Activated effector memory CD4-positive, alpha-beta T cell treated with Interleukin-2 at 50 U/mL for 16 hours (primary cell): ENCODE measurements around the gene JAKMIP3.

ENCODE experiments used
- DNase-seq: peaks from one replicate; pipeline ENCODE4 v3.0.0-alpha.2; 2020

JAKMIP3 gene

GRCh38 chr10:132100091-132100481, 34.3 kb downstream of the JAKMIP3 start:
- DNase-seq: no peak

GRCh38 chr10:132100556-132101349, 35.0 kb downstream of the JAKMIP3 start:
- DNase-seq: no peak

- DNase-seq: no peak
These were observed 35.8 kb downstream of the JAKMIP3 start for GRCh38 chr10:132101529-132101928.

- DNase-seq: no peak
These were observed 36.4 kb downstream of the JAKMIP3 start for GRCh38 chr10:132102071-132102716.

- no peak for DNase-seq
These were observed 37.0 kb downstream of the JAKMIP3 start for GRCh38 chr10:132102717-132103110.

GRCh38 chr10:132103116-132103910, 37.6 kb downstream of the JAKMIP3 start:
- DNase-seq: no peak

- no peak for DNase-seq
These were observed 38.3 kb downstream of the JAKMIP3 start for GRCh38 chr10:132104062-132104461.

- no peak for DNase-seq
These were observed 38.9 kb downstream of the JAKMIP3 start for GRCh38 chr10:132104471-132105301.

- DNase-seq: no peak
These were observed 39.7 kb downstream of the JAKMIP3 start for GRCh38 chr10:132105302-132105995.

GRCh38 chr10:132106431-132106830, 40.7 kb downstream of the JAKMIP3 start:
- DNase-seq: no peak

- no peak for DNase-seq
These were observed 41.6 kb downstream of the JAKMIP3 start for GRCh38 chr10:132107186-132107948.

GRCh38 chr10:132107949-132108877, 42.5 kb downstream of the JAKMIP3 start:
- DNase-seq: no peak

- no peak for DNase-seq
These were observed 43.8 kb downstream of the JAKMIP3 start for GRCh38 chr10:132109341-132110110.

- no peak for DNase-seq
These were observed 44.4 kb downstream of the JAKMIP3 start for GRCh38 chr10:132110111-132110521.

GRCh38 chr10:132110713-132111112, 45.0 kb downstream of the JAKMIP3 start:
- no peak for DNase-seq

- DNase-seq: no peak
These were observed 45.5 kb downstream of the JAKMIP3 start for GRCh38 chr10:132111121-132111731.

GRCh38 chr10:132111871-132112341, 46.2 kb downstream of the JAKMIP3 start:
- DNase-seq: no peak

GRCh38 chr10:132112611-132113010, 46.9 kb downstream of the JAKMIP3 start:
- DNase-seq: no peak

GRCh38 chr10:132113206-132113605, 47.5 kb downstream of the JAKMIP3 start:
- DNase-seq: no peak
